DMS 273 (cell line): ENCODE results near the gene SIX6.
"Not testable (repeated sequence)": the region's sequence is repeated elsewhere in the genome, so short reads cannot be mapped to it uniquely, and the experiment has no call there.

Experiments
- DNase-seq: peaks from one replicate; lab custom pipeline; 2025; ENCODE audit not compliant: unreplicated experiment; lab: John Stamatoyannopoulos, UW

Gene SIX6

GRCh38 chr14:60508707-60509437, at the start of gene SIX6:
SIX6 (plus strand) TSS chr14:60509146; CDS start chr14:60509399, 253 bp downstream.
- DNase-seq: peak; percentile 92

GRCh38 chr14:60480248-60480647, 28.7 kb upstream of the SIX6 start:
- DNase-seq: not testable (repeated sequence)

- no peak for DNase-seq
Measured at GRCh38 chr14:60482743-60483142, 26.2 kb upstream of the SIX6 start.

GRCh38 chr14:60485057-60485597, 23.8 kb upstream of the SIX6 start:
- no peak for DNase-seq

- DNase-seq: no peak
Measured at GRCh38 chr14:60485598-60486251, 23.2 kb upstream of the SIX6 start, which contains the start of gene C14orf39. C14orf39 (minus strand) TSS chr14:60486063; CDS start chr14:60485078, 985 bp downstream.

GRCh38 chr14:60487211-60487610, 21.7 kb upstream of the SIX6 start:
- no peak for DNase-seq

- DNase-seq: peak; percentile 27
Measured at GRCh38 chr14:60488175-60488574, 20.8 kb upstream of the SIX6 start.

- DNase-seq: no peak
Measured at GRCh38 chr14:60490270-60490669, 18.7 kb upstream of the SIX6 start.

GRCh38 chr14:60495946-60496345, 13.0 kb upstream of the SIX6 start:
- DNase-seq: no peak

- no peak for DNase-seq
Measured at GRCh38 chr14:60502541-60502940, 6.4 kb upstream of the SIX6 start.

- DNase-seq: no peak
Measured at GRCh38 chr14:60505448-60505847, 3.5 kb upstream of the SIX6 start.

- no peak for DNase-seq
Measured at GRCh38 chr14:60506010-60506409, 2.9 kb upstream of the SIX6 start.

GRCh38 chr14:60506462-60506984, 2.4 kb upstream of the SIX6 start:
- no peak for DNase-seq

- no peak for DNase-seq
Measured at GRCh38 chr14:60506985-60507829, 1.7 kb upstream of the SIX6 start.

GRCh38 chr14:60508363-60508706, 611 bp upstream of the SIX6 start:
- no peak for DNase-seq

- DNase-seq: peak; percentile 73
Measured at GRCh38 chr14:60509438-60510253, 700 bp downstream of the SIX6 start.

- no peak for DNase-seq
Measured at GRCh38 chr14:60510254-60510950, 1.5 kb downstream of the SIX6 start.

GRCh38 chr14:60510951-60511599, 2.1 kb downstream of the SIX6 start:
- no peak for DNase-seq

- DNase-seq: no peak
Measured at GRCh38 chr14:60512126-60512525, 3.2 kb downstream of the SIX6 start.
